Brain pericyte (primary cell): ENCODE data around the gene BCKDHB.

ENCODE experiments used
- DNase-seq: peaks from one replicate; pipeline ENCODE4 v3.0.0-alpha.2; 2012; ENCODE audit warnings: low read depth, low spot score

BCKDHB gene

DNA sequence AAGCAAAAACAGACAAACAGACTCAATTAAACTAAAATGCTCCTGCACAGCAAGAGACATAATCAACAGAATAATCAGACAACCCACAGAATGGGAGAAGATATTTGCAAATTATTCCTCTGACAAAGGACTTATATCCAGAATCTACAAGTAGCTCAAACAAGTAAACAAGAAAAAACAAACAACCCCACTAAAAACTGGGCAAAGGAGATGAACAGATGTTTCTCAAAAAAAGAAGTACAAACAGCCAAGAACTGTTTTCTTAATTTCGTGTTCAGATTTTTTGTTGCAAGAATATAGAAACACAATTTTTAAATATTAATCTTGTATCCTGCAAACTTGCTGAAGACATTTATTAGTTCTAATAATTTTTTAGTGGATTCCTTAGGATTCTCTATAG is 274.1 kb downstream of the BCKDHB start:
- no peak for DNase-seq

DNA sequence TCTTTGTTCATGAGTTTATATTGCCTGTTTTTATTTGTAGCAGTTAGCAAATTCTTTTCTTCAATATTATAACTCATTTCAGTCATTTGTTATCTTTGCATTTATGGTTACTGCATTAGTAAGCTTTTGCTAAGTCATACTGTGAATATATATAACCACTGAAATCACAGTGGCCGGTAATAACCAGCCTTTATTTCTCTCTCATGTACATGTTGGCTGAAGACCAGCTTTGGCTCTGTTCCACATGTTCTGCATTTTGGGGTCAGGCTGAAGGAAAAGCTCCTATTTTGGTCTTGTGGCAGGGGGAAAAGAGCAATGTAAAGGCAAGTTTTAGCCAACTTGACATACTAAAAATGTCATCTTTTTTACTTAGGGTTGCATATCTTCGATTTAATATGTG is 276.3 kb downstream of the BCKDHB start:
- peak; percentile 25 for DNase-seq

DNA sequence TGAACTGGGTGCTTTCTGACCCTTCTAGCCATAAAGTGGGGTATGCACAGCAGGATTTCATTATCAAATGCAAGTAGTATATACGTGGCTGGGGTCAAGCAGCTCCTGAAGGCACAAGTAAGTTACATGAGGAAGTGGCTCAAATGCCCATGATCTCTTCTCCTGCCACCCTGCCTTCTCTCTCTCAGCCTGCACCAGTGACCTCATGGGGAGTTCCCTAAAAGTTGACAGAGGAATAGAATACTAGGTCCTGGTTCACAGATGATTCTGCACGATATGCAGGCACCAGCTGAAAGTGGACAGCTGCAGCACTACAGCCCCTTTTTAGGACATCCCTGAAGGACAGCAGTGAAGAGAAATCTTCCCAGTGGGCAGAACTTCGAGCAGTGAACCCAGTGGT is 282.0 kb downstream of the BCKDHB start:
- DNase-seq, result no peak
